22Rv1 (cell line): ENCODE results near the gene TLX2.

Source experiments
- ZFX ChIP-seq: fragments of 450-650 bp; IDR thresholded peaks from 2 replicates; pipeline ENCODE4 v1.6.1; 2017; ENCODE audit warnings: antibody characterized with exemption, borderline replicate concordance
- TF ChIP-seq, protein P1 (sequence below): fragments of 450-650 bp; IDR thresholded peaks from 2 replicates; pipeline ENCODE4 v1.5.1; 2017; ENCODE audit warnings: mild to moderate bottlenecking

DNA sequence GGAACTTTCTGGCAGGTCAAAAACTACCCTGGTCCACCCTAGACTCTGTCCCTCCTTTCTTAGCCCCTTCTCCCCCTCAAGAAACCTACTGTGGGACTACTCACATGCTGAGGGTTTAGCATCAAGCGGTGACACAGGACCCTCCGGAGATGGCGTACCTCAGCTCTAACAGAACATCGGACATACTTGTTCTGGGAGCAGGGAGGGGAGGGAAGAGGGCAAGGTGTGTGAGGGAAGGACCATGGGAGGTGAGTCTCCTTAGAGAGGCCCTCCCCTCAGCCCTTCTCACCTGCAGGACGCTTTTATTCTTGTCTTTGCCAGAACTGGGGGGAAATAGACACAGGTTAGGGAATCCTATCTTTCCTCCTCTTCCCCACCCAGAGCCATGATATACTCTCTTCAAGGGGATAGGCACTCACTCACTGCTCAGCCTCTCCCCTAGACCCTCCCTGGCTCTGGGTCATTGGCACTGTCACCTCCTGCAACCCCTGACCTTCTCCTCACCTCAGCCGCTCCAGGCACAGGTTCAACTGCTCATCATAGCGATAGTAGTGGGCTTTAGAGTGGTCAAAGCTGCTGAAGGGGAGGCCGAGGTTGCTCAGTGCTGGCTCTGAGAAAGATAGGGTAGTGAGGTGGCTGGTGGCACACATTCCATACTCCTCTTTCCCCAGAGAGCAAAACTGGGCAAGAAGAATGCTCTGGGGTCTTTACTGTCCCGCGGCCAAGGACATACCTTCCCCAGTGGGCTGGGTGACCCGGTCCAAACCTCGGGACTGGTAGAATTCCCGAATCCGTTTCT lies 8.6 kb upstream of the TLX2 start:
- TF ChIP-seq, protein P1, sequence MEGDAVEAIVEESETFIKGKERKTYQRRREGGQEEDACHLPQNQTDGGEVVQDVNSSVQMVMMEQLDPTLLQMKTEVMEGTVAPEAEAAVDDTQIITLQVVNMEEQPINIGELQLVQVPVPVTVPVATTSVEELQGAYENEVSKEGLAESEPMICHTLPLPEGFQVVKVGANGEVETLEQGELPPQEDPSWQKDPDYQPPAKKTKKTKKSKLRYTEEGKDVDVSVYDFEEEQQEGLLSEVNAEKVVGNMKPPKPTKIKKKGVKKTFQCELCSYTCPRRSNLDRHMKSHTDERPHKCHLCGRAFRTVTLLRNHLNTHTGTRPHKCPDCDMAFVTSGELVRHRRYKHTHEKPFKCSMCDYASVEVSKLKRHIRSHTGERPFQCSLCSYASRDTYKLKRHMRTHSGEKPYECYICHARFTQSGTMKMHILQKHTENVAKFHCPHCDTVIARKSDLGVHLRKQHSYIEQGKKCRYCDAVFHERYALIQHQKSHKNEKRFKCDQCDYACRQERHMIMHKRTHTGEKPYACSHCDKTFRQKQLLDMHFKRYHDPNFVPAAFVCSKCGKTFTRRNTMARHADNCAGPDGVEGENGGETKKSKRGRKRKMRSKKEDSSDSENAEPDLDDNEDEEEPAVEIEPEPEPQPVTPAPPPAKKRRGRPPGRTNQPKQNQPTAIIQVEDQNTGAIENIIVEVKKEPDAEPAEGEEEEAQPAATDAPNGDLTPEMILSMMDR = no peak
- no peak for TF ChIP-seq ZFX
